Ishikawa (cell line): ENCODE measurements around the gene AGBL5.

Experiments
- CEBPB ChIP-seq: IDR thresholded peaks from 2 replicates; pipeline ENCODE4 v1.6.1; 2012
- CREB1 ChIP-seq: IDR thresholded peaks from 2 replicates; pipeline ENCODE4 v1.6.1; 2012; ENCODE audit warnings: low read depth
- EGR1 ChIP-seq: IDR thresholded peaks from 2 replicates; pipeline ENCODE4 v1.6.1; 2012
- EP300 ChIP-seq: IDR thresholded peaks from 2 replicates; pipeline ENCODE4 v1.6.1; 2012; ENCODE audit warnings: borderline replicate concordance
- FOXM1 ChIP-seq: IDR thresholded peaks from 2 replicates; pipeline ENCODE4 v1.6.1; 2012; ENCODE audit warnings: low read depth, borderline replicate concordance
- MAX ChIP-seq: IDR thresholded peaks from 2 replicates; pipeline ENCODE4 v1.6.1; 2012
- NFIC ChIP-seq: IDR thresholded peaks from 2 replicates; pipeline ENCODE4 v1.6.1; 2012
- RAD21 ChIP-seq: IDR thresholded peaks from 2 replicates; pipeline ENCODE4 v1.6.1; 2012; ENCODE audit warnings: low read depth
- REST ChIP-seq: IDR thresholded peaks from 2 replicates; pipeline ENCODE4 v1.6.1; 2012; ENCODE audit warnings: low read depth, mild to moderate bottlenecking
- TAF1 ChIP-seq: IDR thresholded peaks from 2 replicates; pipeline ENCODE4 v1.6.1; 2012; ENCODE audit warnings: low read depth, mild to moderate bottlenecking
- TCF12 ChIP-seq: IDR thresholded peaks from 2 replicates; pipeline ENCODE4 v1.6.1; 2012; ENCODE audit warnings: low read depth
- TEAD4 ChIP-seq: IDR thresholded peaks from 2 replicates; pipeline ENCODE4 v1.6.1; 2012
- USF1 ChIP-seq: IDR thresholded peaks from 2 replicates; pipeline ENCODE4 v1.6.1; 2012
- YY1 ChIP-seq: IDR thresholded peaks from 2 replicates; pipeline ENCODE4 v1.6.1; 2012; ENCODE audit warnings: low read depth
- ZBTB7A ChIP-seq: IDR thresholded peaks from 2 replicates; pipeline ENCODE4 v1.6.1; 2012; ENCODE audit warnings: low read depth

AGBL5 gene

GRCh38 chr2:27108221-27108620 lies 56.8 kb downstream of the AGBL5 start:
- TF ChIP-seq TCF12 (no peak), MAX (no peak), TAF1 (no peak), TEAD4 (no peak), FOXM1 (no peak), CREB1 (no peak), ZBTB7A (no peak), CEBPB (no peak), YY1 (no peak), RAD21 (no peak), NFIC (no peak), USF1 (no peak), REST (no peak), EP300 (no peak), EGR1 (no peak)

- TF ChIP-seq CREB1 (no peak), TCF12 (no peak), TAF1 (no peak), REST (no peak), RAD21 (no peak), EP300 (no peak), FOXM1 (no peak), MAX (no peak), ZBTB7A (no peak), YY1 (no peak), TEAD4 (no peak), CEBPB (no peak), USF1 (no peak), NFIC (no peak), EGR1 (no peak)
Observed at GRCh38 chr2:27109083-27109482, 57.6 kb downstream of the AGBL5 start.

- TF ChIP-seq EGR1 (no peak), TCF12 (no peak), RAD21 (no peak), FOXM1 (no peak), TEAD4 (no peak), CREB1 (no peak), REST (no peak), CEBPB (no peak), USF1 (no peak), ZBTB7A (no peak), TAF1 (no peak), MAX (no peak)
Observed at GRCh38 chr2:27115519-27115918, 64.1 kb downstream of the AGBL5 start.

GRCh38 chr2:27117995-27118524 lies 66.6 kb downstream of the AGBL5 start:
- TF ChIP-seq TCF12, result no peak
- TF ChIP-seq CREB1, result no peak
- no peak for TF ChIP-seq USF1
- no peak for TF ChIP-seq MAX
- TF ChIP-seq CEBPB, result no peak
- TF ChIP-seq TAF1, result no peak
- no peak for TF ChIP-seq YY1
